ENCODE measurements around the gene PPP1R13B. TPM values are rescaled to one million over a fixed set of nuclear protein-coding genes. Genes with fewer than 3 reads are reported as not detected.

PPP1R13B gene
- total RNA-seq, 4 donors from 2014 or later = 10.7 to 48.3 (median 23.3) TPM

DNA sequence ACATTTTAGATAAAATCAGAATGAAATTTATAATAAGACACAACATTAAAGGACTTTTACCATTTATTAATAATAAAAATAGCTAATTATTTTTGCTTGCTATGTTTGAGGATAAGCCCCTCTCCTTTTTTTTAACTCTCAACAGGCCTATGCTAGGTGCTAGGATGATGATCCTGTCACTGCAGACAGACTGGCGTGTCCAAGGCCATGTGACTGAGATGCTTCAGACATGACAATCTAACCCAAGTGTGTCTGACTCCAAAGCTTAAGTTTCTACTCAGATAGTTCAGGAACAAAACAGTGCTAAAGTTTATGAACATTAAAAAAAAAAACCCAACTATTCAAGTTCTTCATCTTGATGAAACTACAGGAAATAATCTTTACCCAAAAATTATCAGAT, 29.8 kb downstream of the PPP1R13B start:
- TF ChIP-seq, protein P1, sequence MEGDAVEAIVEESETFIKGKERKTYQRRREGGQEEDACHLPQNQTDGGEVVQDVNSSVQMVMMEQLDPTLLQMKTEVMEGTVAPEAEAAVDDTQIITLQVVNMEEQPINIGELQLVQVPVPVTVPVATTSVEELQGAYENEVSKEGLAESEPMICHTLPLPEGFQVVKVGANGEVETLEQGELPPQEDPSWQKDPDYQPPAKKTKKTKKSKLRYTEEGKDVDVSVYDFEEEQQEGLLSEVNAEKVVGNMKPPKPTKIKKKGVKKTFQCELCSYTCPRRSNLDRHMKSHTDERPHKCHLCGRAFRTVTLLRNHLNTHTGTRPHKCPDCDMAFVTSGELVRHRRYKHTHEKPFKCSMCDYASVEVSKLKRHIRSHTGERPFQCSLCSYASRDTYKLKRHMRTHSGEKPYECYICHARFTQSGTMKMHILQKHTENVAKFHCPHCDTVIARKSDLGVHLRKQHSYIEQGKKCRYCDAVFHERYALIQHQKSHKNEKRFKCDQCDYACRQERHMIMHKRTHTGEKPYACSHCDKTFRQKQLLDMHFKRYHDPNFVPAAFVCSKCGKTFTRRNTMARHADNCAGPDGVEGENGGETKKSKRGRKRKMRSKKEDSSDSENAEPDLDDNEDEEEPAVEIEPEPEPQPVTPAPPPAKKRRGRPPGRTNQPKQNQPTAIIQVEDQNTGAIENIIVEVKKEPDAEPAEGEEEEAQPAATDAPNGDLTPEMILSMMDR (IDR thresholded peaks at IDR 0.05) = no peak
- TF ChIP-seq EP300 (IDR thresholded peaks at IDR 0.05) (no peak), POLR2A (IDR thresholded peaks at IDR 0.05) (no peak)
- H3K4me3 ChIP-seq = no peak overlapping the region
- H3K27ac ChIP-seq = no peak overlapping the region
- 91 to 95% methylated on average over 1 of the region's 1 CpG for WGBS, 2 donors
- no peaks in the 10 kb centered on the region for H3K27me3 ChIP-seq
- no peak for DNase-seq (ENCODE audit: low spot score in 2 of 2)
- H3K36me3 ChIP-seq = no peaks in the 10 kb centered on the region
- H3K4me1 ChIP-seq = peaks cover 0 to 15% (median 4%) of the 10 kb centered on the region in 4 donors
- H3K9me3 ChIP-seq = no peaks in the 10 kb centered on the region

DNA sequence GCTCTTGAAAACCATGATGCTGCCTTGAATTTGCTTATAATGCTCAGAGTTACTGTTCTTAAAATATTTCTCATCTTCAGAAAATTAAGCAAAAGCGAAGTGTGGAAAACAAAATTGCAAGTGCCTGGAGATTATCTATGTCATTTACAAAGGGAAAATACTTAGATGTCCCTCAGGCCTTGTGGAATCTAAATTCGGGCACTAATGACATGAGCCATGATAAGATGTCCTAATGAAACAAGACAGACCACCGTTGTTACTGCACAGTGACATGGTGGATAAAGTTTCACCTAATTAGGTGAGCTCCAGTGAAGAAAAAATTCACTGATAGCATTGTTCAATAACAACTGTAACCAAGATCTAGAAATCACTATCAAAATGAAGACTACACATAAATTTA, 30.4 kb downstream of the PPP1R13B start:
- no peak for DNase-seq (ENCODE audit: low spot score in 2 of 2)
- Histone ChIP-seq H3K27me3 (no peaks in the 10 kb centered on the region), H3K4me3 (no peak overlapping the region), H3K36me3 (no peaks in the 10 kb centered on the region), H3K9me3 (no peaks in the 10 kb centered on the region), H3K4me1 (peaks cover 0 to 15% (median 4%) of the 10 kb centered on the region in 4 donors), H3K27ac (no peak overlapping the region)
- WGBS, 2 donors = 65 to 70% methylated on average over 3 of the region's 3 CpGs
- no peak for TF ChIP-seq POLR2A (IDR thresholded peaks at IDR 0.05)
- no peak for TF ChIP-seq EP300 (IDR thresholded peaks at IDR 0.05)
- TF ChIP-seq, protein P1 (IDR thresholded peaks at IDR 0.05) = no peak

DNA sequence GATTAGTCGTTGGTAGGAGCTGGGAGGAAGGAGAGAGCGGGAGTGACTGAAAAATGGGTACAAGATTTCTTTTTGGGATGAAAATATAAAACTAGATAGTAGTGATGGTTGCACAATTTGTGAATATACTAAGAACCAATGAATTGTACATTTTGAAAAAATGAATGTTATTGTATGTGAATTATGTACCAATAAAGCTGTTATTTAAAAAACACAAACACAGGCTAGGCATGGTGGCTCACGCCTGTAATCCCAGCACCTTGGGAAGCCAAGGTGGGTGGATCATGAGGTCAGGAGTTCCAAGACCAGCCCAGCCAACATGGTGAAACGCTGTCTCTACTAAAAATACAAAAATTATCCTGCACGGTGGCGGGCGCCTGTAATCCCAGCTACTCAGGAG, 32.1 kb downstream of the PPP1R13B start:
- H3K4me1 ChIP-seq = peaks cover 0 to 9% (median 4%) of the 10 kb centered on the region in 4 donors
- H3K27ac ChIP-seq = no peak overlapping the region
- no peak for DNase-seq (ENCODE audit: low spot score in 2 of 2)
- TF ChIP-seq POLR2A (IDR thresholded peaks at IDR 0.05) (no peak), EP300 (IDR thresholded peaks at IDR 0.05) (no peak)
- TF ChIP-seq, protein P1 (IDR thresholded peaks at IDR 0.05) = no peak
- no peak overlapping the region for H3K4me3 ChIP-seq
- no peaks in the 10 kb centered on the region for H3K36me3 ChIP-seq
- no peaks in the 10 kb centered on the region for H3K27me3 ChIP-seq
- H3K9me3 ChIP-seq = no peaks in the 10 kb centered on the region
- 85 to 96% methylated on average over 7 of the region's 7 CpGs for WGBS, 2 donors

DNA sequence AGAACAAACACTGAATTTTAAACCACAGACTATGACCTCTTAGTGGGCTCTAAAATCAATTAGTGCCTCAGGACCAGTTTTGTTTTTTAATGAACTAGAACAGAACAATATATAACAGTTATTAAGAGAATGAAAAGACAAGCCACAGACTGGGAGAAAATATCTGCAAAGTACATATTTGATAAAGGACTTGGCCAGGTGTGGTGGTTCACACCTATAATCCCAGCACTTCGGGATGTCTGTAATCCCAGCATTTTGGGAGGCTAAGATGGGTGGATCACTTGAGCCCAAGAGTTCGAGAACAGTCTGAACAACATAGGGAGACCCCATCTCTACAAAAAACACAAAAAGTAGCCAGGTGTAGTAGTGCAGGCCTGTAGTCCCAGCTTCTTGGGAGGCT, 36.2 kb downstream of the PPP1R13B start:
- Histone ChIP-seq H3K27ac (no peak overlapping the region), H3K9me3 (no peaks in the 10 kb centered on the region), H3K36me3 (no peaks in the 10 kb centered on the region), H3K4me1 (peaks cover 0 to 4% (median 0%) of the 10 kb centered on the region in 4 donors), H3K4me3 (no peak overlapping the region), H3K27me3 (no peaks in the 10 kb centered on the region)
- no peak for TF ChIP-seq POLR2A (IDR thresholded peaks at IDR 0.05)
- TF ChIP-seq, protein P1 (IDR thresholded peaks at IDR 0.05) = no peak
- no peak for TF ChIP-seq EP300 (IDR thresholded peaks at IDR 0.05)
- 95 to 98% methylated on average over 2 of the region's 2 CpGs for WGBS, 2 donors
- no peak for DNase-seq (ENCODE audit: low spot score in 2 of 2)

DNA sequence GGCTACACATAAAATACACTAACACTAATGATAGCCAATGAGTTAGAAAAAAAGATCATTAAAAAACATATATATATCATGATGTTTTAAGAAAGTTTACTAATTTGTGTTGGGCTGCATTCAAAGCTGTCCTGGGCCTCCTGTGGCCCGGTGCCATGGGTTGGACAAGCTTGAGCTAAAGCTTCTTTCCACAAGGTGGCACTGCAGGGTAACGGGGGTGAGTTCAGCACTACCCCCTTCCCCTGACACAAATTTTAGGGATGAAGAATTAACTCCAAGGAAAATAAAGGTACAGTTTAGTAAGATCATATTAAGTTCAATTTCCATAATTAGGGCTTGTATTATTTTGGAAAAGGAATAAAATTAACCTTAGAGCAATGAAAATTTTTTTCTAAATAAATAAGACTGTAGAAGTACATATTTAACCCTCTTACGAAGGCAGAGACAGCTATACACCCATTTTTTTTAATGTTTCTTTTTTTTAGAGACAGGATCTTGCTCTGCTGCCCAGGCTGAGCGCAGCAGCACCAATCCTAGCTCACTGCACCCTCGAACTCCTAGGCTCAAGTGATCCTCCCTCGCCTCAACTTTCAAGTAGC, 38.9 kb downstream of the PPP1R13B start:
- TF ChIP-seq, protein P1 (IDR thresholded peaks at IDR 0.05) = peak; percentile 76 to 85 (median 80)
- TF ChIP-seq POLR2A (IDR thresholded peaks at IDR 0.05) (no peak), EP300 (IDR thresholded peaks at IDR 0.05) (peak in 1 of 2 donors; percentile 37)

More for the DNA sequence above, 38.9 kb downstream of the PPP1R13B start:
- peak; percentile 54 to 85 for DNase-seq (ENCODE audit: low spot score in 2 of 2)
- H3K9me3 ChIP-seq = no peaks in the 10 kb centered on the region
- H3K4me3 ChIP-seq = no peak overlapping the region
- H3K27me3 ChIP-seq = no peaks in the 10 kb centered on the region
- H3K36me3 ChIP-seq = no peaks in the 10 kb centered on the region
- 42 to 48% methylated on average over 6 of the region's 6 CpGs for WGBS, 2 donors
- peaks cover 0 to 4% (median 0%) of the 10 kb centered on the region in 4 donors for H3K4me1 ChIP-seq
- H3K27ac ChIP-seq = no peak overlapping the region
